ENCODE results near the gene PACSIN2. TPM values are rescaled to one million over a fixed set of nuclear protein-coding genes. Genes with fewer than 3 reads are reported as not detected.

The PACSIN2 gene
- total RNA-seq, 1 donor from 2014 or later: 49.8 TPM

- Histone ChIP-seq H3K36me3 (ENCODE audit: control insufficient read depth, insufficient read depth, low read length) (peaks cover 20% of the 10 kb centered on the region), H3K4me3 (ENCODE audit: low read depth, low read length) (no peak overlapping the region), H3K27me3 (ENCODE audit: control insufficient read depth, insufficient read depth, low read length) (no peaks in the 10 kb centered on the region)
- DNase-seq (ENCODE audit: low read depth): no peak
- TF ChIP-seq CTCF (IDR thresholded peaks at IDR 0.05; ENCODE audit: insufficient read depth, low read length, severe bottlenecking): no peak
- FAIRE-seq: no peak
Observed at GRCh38 chr22:42895087-42895486, 119.9 kb downstream of the PACSIN2 start.

DNA sequence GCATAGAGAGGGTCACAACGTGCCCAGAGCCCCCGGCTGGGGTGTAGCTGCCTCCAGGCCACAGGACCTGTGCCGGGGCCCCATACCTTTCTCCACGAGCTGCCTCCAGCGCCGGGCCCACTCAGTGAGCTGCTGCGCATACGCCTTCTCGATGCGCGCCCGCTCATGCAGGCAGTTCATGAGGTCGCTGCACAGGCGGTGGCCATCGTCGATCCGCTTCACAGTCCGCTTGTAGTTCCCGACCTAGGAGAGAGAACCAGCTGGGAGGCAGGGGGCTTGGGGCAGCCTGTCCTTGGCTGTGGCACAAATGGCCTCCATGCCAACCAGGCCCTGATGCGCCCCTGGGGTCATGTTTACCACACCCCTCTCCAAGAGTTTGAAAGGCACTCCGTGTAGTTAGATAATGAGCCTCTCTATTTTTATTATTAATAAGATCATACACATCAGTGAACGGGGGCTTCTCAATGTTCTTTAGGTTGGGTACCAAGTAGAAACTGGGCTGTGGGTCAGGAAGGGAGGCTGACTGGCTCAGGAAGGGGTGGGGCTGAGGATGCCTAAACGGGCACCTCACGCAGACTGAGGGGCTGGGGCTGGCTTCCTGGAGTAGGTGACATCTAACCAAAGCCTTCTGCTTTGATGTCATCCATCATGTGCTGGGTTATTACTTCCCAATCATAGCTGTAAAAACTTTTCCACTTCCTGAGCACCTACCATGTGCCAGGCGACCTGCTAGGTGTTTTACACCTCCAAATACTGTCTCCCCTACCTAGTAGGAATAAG, 121.4 kb downstream of the PACSIN2 start:
- Histone ChIP-seq H3K36me3 (ENCODE audit: control insufficient read depth, insufficient read depth, low read length) (peaks cover 23% of the 10 kb centered on the region), H3K4me3 (ENCODE audit: low read depth, low read length) (no peak overlapping the region), H3K27me3 (ENCODE audit: control insufficient read depth, insufficient read depth, low read length) (no peaks in the 10 kb centered on the region)
- no peak for TF ChIP-seq CTCF (IDR thresholded peaks at IDR 0.05; ENCODE audit: insufficient read depth, low read length, severe bottlenecking)
- FAIRE-seq: no peak
- no peak for DNase-seq (ENCODE audit: low read depth)

DNA sequence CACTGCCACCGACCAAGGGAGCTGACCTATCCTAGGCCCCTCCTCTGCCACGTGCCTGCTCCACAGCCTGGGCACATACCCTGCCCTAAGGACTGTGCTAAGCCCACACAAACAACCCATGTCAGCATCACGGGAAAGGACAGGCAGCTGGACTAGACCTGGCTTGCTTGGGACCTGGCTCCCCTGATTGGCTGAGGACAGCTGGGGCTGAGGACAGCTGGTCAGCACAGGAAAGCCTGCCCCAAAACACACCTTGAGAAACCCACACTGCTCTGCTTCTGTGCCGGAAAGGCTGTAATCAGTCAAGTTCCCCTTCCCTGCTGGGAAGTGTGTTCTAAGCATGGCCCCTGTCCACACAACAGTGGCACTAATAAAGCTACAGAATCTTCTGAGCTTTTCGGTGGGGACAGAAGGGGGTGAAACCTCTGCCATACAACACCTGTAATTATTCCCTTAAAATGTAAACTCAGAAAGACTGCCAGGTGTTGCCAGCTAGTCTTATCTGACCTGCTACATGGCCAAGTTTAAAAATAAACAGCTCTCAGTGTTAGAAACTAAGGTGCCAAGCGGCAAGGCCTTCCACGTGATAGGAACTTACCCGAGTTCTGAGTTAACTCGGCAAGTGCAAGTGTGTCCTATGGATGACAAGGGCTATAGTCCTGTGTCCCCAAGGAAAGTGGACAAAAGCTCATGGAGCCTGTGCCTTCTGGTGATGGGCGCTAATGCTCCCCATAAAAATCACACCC, 122.2 kb downstream of the PACSIN2 start:
- H3K36me3 ChIP-seq (ENCODE audit: control insufficient read depth, insufficient read depth, low read length): peaks cover 24% of the 10 kb centered on the region
- DNase-seq (ENCODE audit: low read depth) (no peak), FAIRE-seq (no peak)
- H3K27me3 ChIP-seq (ENCODE audit: control insufficient read depth, insufficient read depth, low read length): no peaks in the 10 kb centered on the region
- no peak overlapping the region for H3K4me3 ChIP-seq (ENCODE audit: low read depth, low read length)
- TF ChIP-seq CTCF (IDR thresholded peaks at IDR 0.05; ENCODE audit: insufficient read depth, low read length, severe bottlenecking): no peak

- no peaks in the 10 kb centered on the region for H3K27me3 ChIP-seq (ENCODE audit: control insufficient read depth, insufficient read depth, low read length)
- no peak for FAIRE-seq
- DNase-seq (ENCODE audit: low read depth): no peak
- no peak overlapping the region for H3K4me3 ChIP-seq (ENCODE audit: low read depth, low read length)
- no peak for TF ChIP-seq CTCF (IDR thresholded peaks at IDR 0.05; ENCODE audit: insufficient read depth, low read length, severe bottlenecking)
- H3K36me3 ChIP-seq (ENCODE audit: control insufficient read depth, insufficient read depth, low read length): peaks cover 28% of the 10 kb centered on the region
Observed at GRCh38 chr22:42892156-42892555, 122.8 kb downstream of the PACSIN2 start.

DNA sequence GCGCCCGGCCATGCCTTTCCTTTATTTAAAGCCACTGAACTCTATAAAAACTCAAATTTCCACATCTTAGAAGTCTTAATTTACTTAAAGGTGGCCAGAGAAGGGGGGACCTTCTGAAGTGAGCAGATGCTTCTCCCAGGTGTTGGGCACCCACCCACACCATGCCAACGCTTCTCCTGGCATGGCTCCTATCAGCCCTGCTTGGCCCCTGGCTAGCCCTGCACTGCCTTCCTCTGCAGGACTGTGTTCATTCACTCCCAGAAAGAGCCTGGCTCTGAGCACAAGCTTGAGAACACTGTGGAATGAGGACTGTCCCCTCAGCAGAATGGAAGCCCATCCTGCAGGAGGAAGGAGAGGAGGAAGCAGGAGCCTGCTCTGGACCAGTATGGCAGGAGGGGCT, 123.3 kb downstream of the PACSIN2 start:
- no peak for FAIRE-seq
- no peak for DNase-seq (ENCODE audit: low read depth)
- Histone ChIP-seq H3K27me3 (ENCODE audit: control insufficient read depth, insufficient read depth, low read length) (no peaks in the 10 kb centered on the region), H3K4me3 (ENCODE audit: low read depth, low read length) (no peak overlapping the region), H3K36me3 (ENCODE audit: control insufficient read depth, insufficient read depth, low read length) (peaks cover 30% of the 10 kb centered on the region)
- no peak for TF ChIP-seq CTCF (IDR thresholded peaks at IDR 0.05; ENCODE audit: insufficient read depth, low read length, severe bottlenecking)

Data from bronchial epithelial cell (primary cell).